ENCODE results near the gene GOLPH3L.
"Not testable (repeated sequence)": the region's sequence is repeated elsewhere in the genome, so short reads cannot be mapped to it uniquely, and the experiment has no call there.

Gene GOLPH3L

GRCh38 chr1:150634839-150635622, 61.9 kb downstream of the GOLPH3L start:
- not testable (repeated sequence) for H3K4me1 ChIP-seq (ENCODE audit: low read length); H3K4me3 ChIP-seq (ENCODE audit: low read length); H3K9me3 ChIP-seq (replicated peaks; ENCODE audit: insufficient read depth, low read length); H4K20me1 ChIP-seq (ENCODE audit: insufficient read depth, low read length); H2AFZ ChIP-seq (ENCODE audit: low read length); H3K4me2 ChIP-seq (ENCODE audit: low read depth, low read length); H3K79me2 ChIP-seq (ENCODE audit: low read length); H3K9ac ChIP-seq (ENCODE audit: low read length); H3K27me3 ChIP-seq (replicated peaks; ENCODE audit: insufficient read depth, low read length); H3F3A ChIP-seq (ENCODE audit: insufficient read depth, low read length); H3K36me3 ChIP-seq (replicated peaks; ENCODE audit: insufficient read depth, low read length); H3K9me2 ChIP-seq (replicated peaks; ENCODE audit: insufficient read depth, low read length); DNase-seq; H3K27ac ChIP-seq (ENCODE audit: low read length)

GRCh38 chr1:150629115-150629928, 67.6 kb downstream of the GOLPH3L start, which contains the start of gene ENSA:
Gene ENSA, minus strand, starts transcription at chr1:150629612. Its CDS starts 142 bp downstream, at chr1:150629470.
- H3F3A ChIP-seq (ENCODE audit: insufficient read depth, low read length) = 0 out of 2 replicates have a peak, but pooled peaks cover 6% of the 10 kb centered on the region
- peaks cover 11% of the 10 kb centered on the region for H3K4me1 ChIP-seq (ENCODE audit: low read length)
- peak within 1 kb of the TSS; percentile 91 for H3K4me2 ChIP-seq (ENCODE audit: low read depth, low read length)
- H2AFZ ChIP-seq (ENCODE audit: low read length) = peak within 1 kb of the TSS; percentile 33
- H3K79me2 ChIP-seq (ENCODE audit: low read length) = peaks cover 50% of the 10 kb centered on the region
- peak within 1 kb of the TSS; percentile 91 for H3K9ac ChIP-seq (ENCODE audit: low read length)
- no peaks in the 10 kb centered on the region for H4K20me1 ChIP-seq (ENCODE audit: insufficient read depth, low read length)
- TF ChIP-seq EZH2phosphoT487 (IDR thresholded peaks at IDR 0.05; ENCODE audit: low read length) (no peak), EZH2 (optimal IDR thresholded peaks at IDR 0.05; ENCODE audit: low read depth, low read length) (no peak)
- TF ChIP-seq, protein P1, sequence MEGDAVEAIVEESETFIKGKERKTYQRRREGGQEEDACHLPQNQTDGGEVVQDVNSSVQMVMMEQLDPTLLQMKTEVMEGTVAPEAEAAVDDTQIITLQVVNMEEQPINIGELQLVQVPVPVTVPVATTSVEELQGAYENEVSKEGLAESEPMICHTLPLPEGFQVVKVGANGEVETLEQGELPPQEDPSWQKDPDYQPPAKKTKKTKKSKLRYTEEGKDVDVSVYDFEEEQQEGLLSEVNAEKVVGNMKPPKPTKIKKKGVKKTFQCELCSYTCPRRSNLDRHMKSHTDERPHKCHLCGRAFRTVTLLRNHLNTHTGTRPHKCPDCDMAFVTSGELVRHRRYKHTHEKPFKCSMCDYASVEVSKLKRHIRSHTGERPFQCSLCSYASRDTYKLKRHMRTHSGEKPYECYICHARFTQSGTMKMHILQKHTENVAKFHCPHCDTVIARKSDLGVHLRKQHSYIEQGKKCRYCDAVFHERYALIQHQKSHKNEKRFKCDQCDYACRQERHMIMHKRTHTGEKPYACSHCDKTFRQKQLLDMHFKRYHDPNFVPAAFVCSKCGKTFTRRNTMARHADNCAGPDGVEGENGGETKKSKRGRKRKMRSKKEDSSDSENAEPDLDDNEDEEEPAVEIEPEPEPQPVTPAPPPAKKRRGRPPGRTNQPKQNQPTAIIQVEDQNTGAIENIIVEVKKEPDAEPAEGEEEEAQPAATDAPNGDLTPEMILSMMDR (IDR thresholded peaks at IDR 0.05; ENCODE audit: low read length) = no peak
- peak within 1 kb of the TSS; percentile 83 for H3K4me3 ChIP-seq (ENCODE audit: low read length)
- peak; percentile 100 for DNase-seq
- H3K36me3 ChIP-seq (replicated peaks; ENCODE audit: insufficient read depth, low read length) = peaks cover 10% of the 10 kb centered on the region
- no peaks in the 10 kb centered on the region for H3K27me3 ChIP-seq (replicated peaks; ENCODE audit: insufficient read depth, low read length)
- no peaks in the 10 kb centered on the region for H3K9me2 ChIP-seq (replicated peaks; ENCODE audit: insufficient read depth, low read length)
- peak within 1 kb of the TSS; percentile 86 for H3K27ac ChIP-seq (ENCODE audit: low read length)
- no peaks in the 10 kb centered on the region for H3K9me3 ChIP-seq (replicated peaks; ENCODE audit: insufficient read depth, low read length)

GRCh38 chr1:150628766-150629114, 68.2 kb downstream of the GOLPH3L start:
- no peaks in the 10 kb centered on the region for H3K27me3 ChIP-seq (replicated peaks; ENCODE audit: insufficient read depth, low read length)
- H3F3A ChIP-seq (ENCODE audit: insufficient read depth, low read length) = 0 out of 2 replicates have a peak, but pooled peaks cover 6% of the 10 kb centered on the region
- H2AFZ ChIP-seq (ENCODE audit: low read length) = peak overlapping the region; percentile 19
- peaks cover 54% of the 10 kb centered on the region for H3K79me2 ChIP-seq (ENCODE audit: low read length)
- no peaks in the 10 kb centered on the region for H3K9me2 ChIP-seq (replicated peaks; ENCODE audit: insufficient read depth, low read length)
- peak overlapping the region; percentile 91 for H3K9ac ChIP-seq (ENCODE audit: low read length)
- no peak for DNase-seq
- peak overlapping the region; percentile 86 for H3K27ac ChIP-seq (ENCODE audit: low read length)
- H3K4me1 ChIP-seq (ENCODE audit: low read length) = peaks cover 11% of the 10 kb centered on the region
- peaks cover 12% of the 10 kb centered on the region for H3K36me3 ChIP-seq (replicated peaks; ENCODE audit: insufficient read depth, low read length)
- no peak for TF ChIP-seq EZH2 (optimal IDR thresholded peaks at IDR 0.05; ENCODE audit: low read depth, low read length)
- TF ChIP-seq, protein P1 (IDR thresholded peaks at IDR 0.05; ENCODE audit: low read length) = no peak
- TF ChIP-seq EZH2phosphoT487 (IDR thresholded peaks at IDR 0.05; ENCODE audit: low read length) = no peak
- H3K4me3 ChIP-seq (ENCODE audit: low read length) = peak overlapping the region; percentile 83
- H3K4me2 ChIP-seq (ENCODE audit: low read depth, low read length) = peak overlapping the region; percentile 91
- H4K20me1 ChIP-seq (ENCODE audit: insufficient read depth, low read length) = no peaks in the 10 kb centered on the region
- no peaks in the 10 kb centered on the region for H3K9me3 ChIP-seq (replicated peaks; ENCODE audit: insufficient read depth, low read length)

Measured in MM.1S (cell line).